Adrenal gland (tissue), 12 donors: ENCODE data around the gene KCNH8. TPM values are rescaled to one million over a fixed set of nuclear protein-coding genes. Genes with fewer than 3 reads are reported as not detected.

Experiments used
- DNase-seq, 7 donors: peaks; one replicate each; pipeline ENCODE4 v3.0.0-alpha.2; 2019 to 2020
- H3K27ac ChIP-seq, 5 donors: fragments of 200-600 bp; sonication (generic) in 4 of 5; 1 replicate in 3 of 5; 2 replicates in 2 of 5; pipeline versions ENCODE4 v1.5.1 to v1.8.0; 2016 to 2020; ENCODE audit warnings: mild to moderate bottlenecking in 1 of 5
- H3K27me3 ChIP-seq: fragments of 200-600 bp; 2 replicates; pipeline ENCODE4 v1.8.0; 2021
- H3K36me3 ChIP-seq, 2 donors: fragments of 200-600 bp; replicated peaks in 1 of 2; 1 replicate in 1 of 2; 2 replicates in 1 of 2; pipeline versions ENCODE4 v1.5.1 to v1.8.0; 2018 to 2022
- H3K4me1 ChIP-seq, 2 donors: fragments of 200-600 bp; replicated peaks in 1 of 2; 1 replicate in 1 of 2; 2 replicates in 1 of 2; pipeline versions ENCODE4 v1.5.1 to v1.8.0; 2018 to 2021
- H3K4me3 ChIP-seq, 4 donors: fragments of 200-600 bp; sonication (generic) in 3 of 4; one replicate each; pipeline ENCODE4 v1.5.1; 2016 to 2018
- H3K9me3 ChIP-seq, 3 donors: fragments of 200-600 bp; sonication (generic) in 1 of 3; replicated peaks in 1 of 3; 1 replicate in 2 of 3; 2 replicates in 1 of 3; pipeline versions ENCODE4 v1.5.1 to v1.8.0; 2016 to 2021
- CTCF ChIP-seq, 6 experiments: fragments of 450-650 bp in 4 of 6; fragments of 200-600 bp in 2 of 6; sonication (generic) in 1 of 6; IDR thresholded peaks; 1 replicate in 5 of 6; 2 replicates in 1 of 6; pipeline versions ENCODE4 v1.5.1 to v1.8.0; 2016 to 2021; ENCODE audit warnings: antibody characterized with exemption in 6 of 6, mild to moderate bottlenecking in 2 of 6, moderate library complexity in 1 of 6
- POLR2A ChIP-seq, 2 donors: fragments of 450-650 bp; IDR thresholded peaks; one replicate each; pipeline ENCODE4 v1.6.1; 2017; ENCODE audit warnings: antibody characterized with exemption in 2 of 2, mild to moderate bottlenecking in 2 of 2, moderate library complexity in 1 of 2
- WGBS, 4 donors: extraction: QIAGEN DNeasy Blood & Tissue Kit in 2 of 4; methylation state at CpG; one replicate each; pipeline versions ENCODE4 v1.1.5 to v1.1.7; 2013 to 2017; 5-methylcytosine and 5-hydroxymethylcytosine counted together
- intact Hi-C, 2 donors: fragments of 100-400 bp; cut with DNase I; formaldehyde crosslinking; loops; one replicate each; pipeline versions ENCODE4 v1.14.1 to v1.15.0; 2022 to 2023
- polyA plus RNA-seq, 3 donors: library from polyadenylated mRNA; stranded (reverse); fragments of 200-250 nt in 2 of 3; fragments of 350-450 nt in 1 of 3; fragmentation: Illumina TruSeq in 1 of 3; extraction: RNeasy Lipid Tissue Mini Kit (QIAGEN cat#74804) in 1 of 3; gene quantifications; one replicate each; pipeline ENCODE4 v1.2.3, GENCODE V29; 2013 to 2014
- total RNA-seq, 9 donors: library from RNA; depleted of rRNA in 4 of 9; stranded (reverse); fragments of >200 nt in 4 of 9; fragments of 120-200 nt in 1 of 9; fragmentation: NEBNext Ultra II Directional in 1 of 9; extraction: Animal tissue kit (Norgen Biotek cat#: 25700) in 1 of 9; gene quantifications; one replicate each; pipeline versions ENCODE4 v1.1.0 to v1.2.4, GENCODE V29; 2013 to 2023
- donor health status: healthy with polysubstance abuse.
- donor health status: Bipolar disorder and iron deficiency.
- donor health status: DM: yes; HTN: yes; CAD: no.
- donor health status: DM: no; HTN: no; CAD: no.
- donor health status: DM: no; HTN: no; CAD: no.
- donor health status: DM: yes; HTN: yes; CAD: no.

The KCNH8 gene
- total and polyA plus RNA-seq, 12 donors = 0.27 to 7.6 (median 2.1) TPM

DNA sequence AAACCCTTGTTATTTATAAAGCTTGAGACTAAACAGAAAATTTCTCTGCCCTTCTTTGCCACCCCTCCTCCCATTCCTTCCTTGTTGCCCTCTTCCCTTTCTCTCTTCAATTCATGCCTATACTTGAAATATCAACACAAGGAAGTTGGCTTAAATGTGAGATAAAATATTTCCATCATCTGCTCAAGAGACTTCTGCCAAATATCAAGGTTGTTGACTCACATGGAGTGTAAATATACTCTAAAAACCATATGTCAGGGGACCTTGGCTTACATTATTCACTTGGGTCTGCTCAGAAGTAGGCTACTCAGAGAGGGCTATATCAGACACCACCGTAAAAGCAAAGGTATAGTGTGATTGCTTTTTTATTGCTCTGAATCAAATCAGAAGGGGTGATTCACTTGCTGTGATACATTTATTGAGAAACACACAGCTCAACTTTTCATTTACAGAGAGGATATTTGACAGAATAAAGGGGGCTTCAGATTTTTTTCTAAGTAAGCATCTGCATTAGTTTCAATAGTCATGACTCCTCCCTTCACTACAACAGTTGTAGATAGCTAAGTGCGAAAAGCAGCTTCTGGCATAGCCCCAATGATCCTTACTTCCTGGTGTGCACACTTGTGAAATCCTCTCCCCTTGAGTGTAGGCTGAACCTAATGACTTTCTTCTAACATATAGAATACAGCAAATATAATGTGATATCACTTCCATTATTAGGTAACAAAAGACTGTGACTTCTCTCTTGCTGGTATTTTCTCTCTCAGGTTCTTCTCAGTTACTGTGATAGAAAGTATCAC lies 399.6 kb downstream of the KCNH8 start:
- Histone ChIP-seq H3K4me1 (no peaks in the 10 kb centered on the region), H3K4me3 (no peak overlapping the region), H3K27ac (no peak overlapping the region), H3K9me3 (no peaks in the 10 kb centered on the region), H3K36me3 (no peaks in the 10 kb centered on the region), H3K27me3 (no peaks in the 10 kb centered on the region)
- DNase-seq = no peak
- 69 to 82% (median 72%) methylated on average over 2 of the region's 2 CpGs for WGBS, 4 donors
- no peak for TF ChIP-seq POLR2A (IDR thresholded peaks at IDR 0.05)
- TF ChIP-seq CTCF (IDR thresholded peaks at IDR 0.05) = no peak
- intact Hi-C loops = loop anchor here in 1 of 2 donors (10.0 kb wide), 1 partner anchor 483 kb away; no protein-coding TSS in a partner anchor

DNA sequence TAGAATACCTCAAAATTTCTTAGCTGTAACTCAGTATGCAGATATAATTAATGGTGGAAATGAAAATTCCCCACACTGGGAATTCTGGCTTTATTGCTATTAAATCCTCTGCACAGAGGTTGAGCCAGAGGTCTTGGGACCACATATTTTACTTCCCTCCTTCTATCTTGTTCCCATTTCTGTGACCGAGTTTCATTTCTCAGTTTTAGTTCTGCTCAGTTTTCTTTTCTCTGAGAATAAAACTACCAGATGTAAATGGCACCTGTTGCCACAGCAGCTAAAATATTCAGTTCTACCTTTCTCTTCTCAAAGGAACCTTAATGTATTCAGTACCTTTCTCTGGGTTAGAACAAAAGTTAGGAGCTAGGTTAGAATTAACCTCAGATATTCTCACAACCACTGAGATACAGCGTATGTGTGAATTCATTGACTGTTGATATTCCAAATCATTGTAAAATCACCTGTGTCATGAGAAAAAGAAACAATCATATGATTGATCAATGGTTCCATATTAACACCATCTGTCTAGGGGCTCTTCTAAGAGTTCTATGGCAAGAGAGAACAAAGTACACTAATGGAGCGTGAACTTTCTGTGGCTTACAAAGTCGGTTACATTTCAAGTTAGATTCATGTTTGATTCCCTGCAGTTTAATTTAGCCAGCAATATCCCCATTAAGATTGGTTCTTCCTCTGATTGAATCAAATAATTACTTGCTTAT lies 411.6 kb downstream of the KCNH8 start:
- Histone ChIP-seq H3K27me3 (no peaks in the 10 kb centered on the region), H3K4me3 (no peak overlapping the region), H3K9me3 (no peaks in the 10 kb centered on the region), H3K4me1 (no peaks in the 10 kb centered on the region), H3K27ac (no peak overlapping the region), H3K36me3 (no peaks in the 10 kb centered on the region)
- intact Hi-C loops = no loop called here
- DNase-seq = no peak
- TF ChIP-seq POLR2A (IDR thresholded peaks at IDR 0.05) (no peak), CTCF (IDR thresholded peaks at IDR 0.05) (no peak)
- 69 to 82% (median 75%) methylated on average over 4 of the region's 4 CpGs for WGBS, 4 donors

DNA sequence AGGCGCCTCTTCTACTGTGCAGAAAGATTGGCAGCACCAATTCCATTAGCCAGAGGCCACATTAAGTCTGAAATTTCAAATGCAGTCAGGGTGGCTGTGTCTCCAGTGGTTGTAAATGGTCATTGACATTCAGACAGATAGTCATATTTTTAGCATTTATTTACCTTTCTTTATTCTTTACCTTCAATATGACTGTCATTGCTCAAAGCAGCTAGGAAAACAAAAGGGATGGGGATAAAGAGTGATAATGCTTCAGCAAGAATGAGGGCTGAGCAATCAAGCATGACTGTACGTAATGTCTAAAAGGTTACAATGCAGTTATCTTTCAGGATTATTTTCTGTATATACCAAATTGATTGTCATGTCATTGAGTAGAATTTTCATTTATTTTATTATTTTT lies 425.3 kb downstream of the KCNH8 start:
- H3K4me1 ChIP-seq = no peaks in the 10 kb centered on the region
- H3K27ac ChIP-seq = no peak overlapping the region
- H3K4me3 ChIP-seq = no peak overlapping the region
- H3K27me3 ChIP-seq = no peaks in the 10 kb centered on the region
- intact Hi-C loops = no loop called here
- no peaks in the 10 kb centered on the region for H3K36me3 ChIP-seq
- DNase-seq = no peak
- TF ChIP-seq POLR2A (IDR thresholded peaks at IDR 0.05) = no peak
- TF ChIP-seq CTCF (IDR thresholded peaks at IDR 0.05) = no peak
- 62 to 71% (median 65%) methylated on average over 2 of the region's 2 CpGs for WGBS, 4 donors
- H3K9me3 ChIP-seq = no peaks in the 10 kb centered on the region

- TF ChIP-seq POLR2A (IDR thresholded peaks at IDR 0.05) (no peak), CTCF (IDR thresholded peaks at IDR 0.05) (no peak)
- H3K4me1 ChIP-seq = no peaks in the 10 kb centered on the region
- H3K27ac ChIP-seq = no peak overlapping the region
- no peak for DNase-seq
- H3K9me3 ChIP-seq = no peaks in the 10 kb centered on the region
- no peaks in the 10 kb centered on the region for H3K27me3 ChIP-seq
- WGBS, 4 donors = 39 to 55% (median 46%) methylated on average over 3 of the region's 3 CpGs
- no peaks in the 10 kb centered on the region for H3K36me3 ChIP-seq
- intact Hi-C loops = no loop called here
- H3K4me3 ChIP-seq = no peak overlapping the region
Measured at GRCh38 chr3:19574268-19574667, 426.0 kb downstream of the KCNH8 start.
